GM03348 (cell line): ENCODE results near the gene EIPR1.

Source experiments
- DNase-seq: peaks from one replicate; pipeline ENCODE4 v3.0.0; 2012; ENCODE audit warnings: low spot score

Gene EIPR1

DNA sequence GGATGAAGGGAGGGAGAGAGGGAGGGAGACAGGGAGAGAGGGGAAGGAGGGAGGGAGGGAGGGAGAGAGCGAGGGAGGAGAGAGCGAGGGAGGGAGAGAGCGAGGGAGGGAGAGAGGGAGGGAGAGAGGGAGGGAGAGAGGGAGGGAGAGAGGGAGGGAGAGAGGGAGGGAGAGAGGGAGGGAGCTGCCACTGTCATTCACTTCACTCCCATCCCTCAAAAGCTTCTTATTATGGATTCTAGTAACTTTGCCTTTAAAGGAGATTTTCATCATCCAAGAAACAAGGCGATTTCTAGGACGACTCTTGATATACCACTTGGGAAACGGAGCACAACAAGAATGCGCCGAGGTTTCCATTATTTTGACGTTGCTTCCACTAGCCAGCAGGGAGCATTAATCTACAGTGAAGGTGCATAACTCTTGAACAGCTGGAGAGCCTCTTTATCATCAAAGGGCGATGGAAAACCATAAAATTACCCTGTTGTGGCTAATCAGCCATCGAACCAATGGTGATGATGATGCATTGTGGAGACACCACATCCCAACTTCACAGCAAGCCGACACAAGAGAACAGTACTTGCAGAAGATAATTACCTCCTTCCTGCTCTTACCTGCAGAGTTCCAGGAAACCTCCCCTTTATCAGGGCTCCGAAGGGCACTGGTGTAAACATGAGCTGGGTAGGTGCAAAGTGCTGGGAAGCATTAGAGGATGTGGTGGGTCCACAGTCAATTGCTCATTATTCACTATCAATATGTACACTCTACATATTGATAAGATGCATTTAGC is 130.5 kb downstream of the EIPR1 start:
- DNase-seq: no peak

DNA sequence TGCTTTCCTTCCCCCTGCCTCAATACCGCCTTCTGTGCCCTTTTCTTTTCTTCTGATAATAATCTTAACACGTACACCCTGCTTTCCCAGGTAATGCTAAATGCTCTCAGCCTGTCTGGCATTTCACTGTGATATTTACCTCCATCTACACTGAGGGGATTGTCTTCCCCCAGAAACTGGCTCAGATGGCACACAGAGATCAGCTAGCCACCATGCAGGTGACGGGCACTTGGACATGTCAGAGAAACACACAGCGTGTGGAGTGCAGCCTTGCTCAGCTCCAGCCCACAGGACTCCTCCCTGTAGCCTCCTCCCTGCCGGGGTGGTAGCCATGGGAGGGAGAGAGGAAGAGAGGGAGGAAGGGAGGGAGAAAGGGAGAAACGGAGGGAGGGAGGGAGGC is 131.2 kb downstream of the EIPR1 start:
- DNase-seq: no peak

DNA sequence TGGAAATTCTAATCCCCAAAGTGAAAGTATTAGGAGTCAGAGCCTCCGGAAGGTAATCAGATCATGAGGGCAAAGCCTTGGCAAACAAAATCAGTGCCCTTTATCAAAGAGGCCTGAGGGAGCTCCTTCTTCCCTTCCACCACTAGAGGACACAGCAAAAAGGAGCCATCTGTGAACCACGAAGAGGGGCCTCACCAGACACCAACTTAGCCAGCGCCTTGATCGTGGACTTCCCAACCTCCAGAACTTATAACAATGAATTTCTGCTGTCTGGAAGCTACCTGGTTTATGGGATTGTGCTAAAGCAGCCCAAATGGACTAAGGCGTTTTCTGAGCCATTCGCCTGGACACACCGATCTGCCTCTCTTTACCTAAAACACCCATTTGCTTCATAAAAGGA is 133.1 kb downstream of the EIPR1 start:
- DNase-seq: no peak

DNA sequence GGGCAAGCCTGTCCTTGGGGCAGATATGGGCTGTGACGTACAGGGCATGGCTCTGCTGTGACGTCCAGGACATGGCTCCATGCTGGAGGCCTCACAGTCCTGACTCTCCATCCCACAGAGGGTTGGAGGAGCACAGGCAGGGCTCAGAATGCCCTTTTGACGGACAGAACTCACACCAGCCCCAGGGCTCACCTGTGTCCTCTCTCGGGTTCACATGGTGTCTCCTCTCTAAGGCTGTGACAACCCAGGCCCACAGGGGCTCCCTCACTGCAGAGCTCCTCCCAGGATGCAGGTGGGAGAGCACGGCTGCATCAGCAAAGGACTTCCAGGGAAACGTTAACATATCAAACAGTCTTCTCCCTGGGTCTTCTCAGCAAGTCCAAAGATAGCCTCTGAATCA is 133.8 kb downstream of the EIPR1 start:
- no peak for DNase-seq

DNA sequence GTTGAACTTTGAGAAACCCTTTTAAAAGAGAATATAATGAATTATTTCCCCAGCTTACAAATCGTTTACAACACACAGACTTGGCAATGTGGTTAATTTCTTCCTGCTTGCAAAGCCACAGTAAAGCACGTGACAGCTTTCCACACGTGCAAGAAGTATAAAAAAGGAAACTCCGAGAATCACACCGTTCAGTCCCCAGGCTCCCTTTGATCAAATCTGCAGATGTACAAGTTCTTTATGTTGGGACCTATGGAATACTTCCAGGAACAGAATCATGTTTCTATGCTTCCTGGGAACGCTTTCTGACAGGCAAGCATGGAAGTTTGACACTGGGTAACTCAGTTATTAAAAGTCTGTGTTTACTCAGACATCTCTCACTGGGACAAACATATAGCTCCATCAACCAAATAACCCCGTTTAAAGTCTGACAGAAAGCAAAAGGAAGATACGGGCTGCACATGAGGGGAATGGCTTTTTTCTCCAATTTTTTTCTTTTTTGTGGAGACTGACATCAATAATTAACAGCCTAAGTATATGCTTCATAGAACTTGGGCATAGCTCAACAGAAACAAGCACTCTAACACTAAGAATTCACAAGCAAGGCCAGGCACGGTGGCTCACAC is 134.8 kb downstream of the EIPR1 start:
- no peak for DNase-seq

DNA sequence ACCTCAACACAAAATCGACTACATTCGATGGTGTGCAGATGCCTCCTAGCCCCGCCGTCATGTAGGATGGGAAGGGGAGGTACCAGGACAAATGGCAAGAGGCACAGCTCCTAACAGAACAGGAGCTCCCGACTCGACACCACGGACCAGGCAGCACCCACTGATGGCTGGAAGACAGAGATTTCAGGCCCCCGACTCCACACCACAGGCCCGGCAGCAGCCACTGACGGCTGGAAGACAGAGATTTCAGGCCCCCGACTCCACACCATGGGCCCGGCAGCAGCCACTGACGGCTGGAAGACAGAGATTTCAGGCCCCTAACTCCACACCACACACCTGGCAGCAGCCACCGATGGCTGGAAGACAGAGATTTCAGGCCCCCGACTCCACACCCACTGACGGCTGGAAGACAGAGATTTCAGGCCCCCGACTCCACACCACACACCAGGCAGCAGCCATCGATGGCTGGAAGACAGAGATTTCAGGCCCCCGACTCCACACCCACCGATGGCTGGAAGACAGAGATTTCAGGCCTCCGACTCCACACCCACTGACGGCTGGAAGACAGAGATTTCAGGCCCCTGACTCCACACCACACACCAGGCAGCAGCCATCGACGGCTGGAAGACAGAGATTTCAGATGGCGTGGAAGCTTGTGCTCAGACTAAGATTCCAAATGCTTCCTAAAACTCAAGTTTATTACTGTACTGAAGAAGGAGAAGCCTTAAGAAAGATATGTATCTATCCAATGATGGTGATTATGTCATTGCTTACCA is 135.5 kb downstream of the EIPR1 start:
- DNase-seq: no peak

DNA sequence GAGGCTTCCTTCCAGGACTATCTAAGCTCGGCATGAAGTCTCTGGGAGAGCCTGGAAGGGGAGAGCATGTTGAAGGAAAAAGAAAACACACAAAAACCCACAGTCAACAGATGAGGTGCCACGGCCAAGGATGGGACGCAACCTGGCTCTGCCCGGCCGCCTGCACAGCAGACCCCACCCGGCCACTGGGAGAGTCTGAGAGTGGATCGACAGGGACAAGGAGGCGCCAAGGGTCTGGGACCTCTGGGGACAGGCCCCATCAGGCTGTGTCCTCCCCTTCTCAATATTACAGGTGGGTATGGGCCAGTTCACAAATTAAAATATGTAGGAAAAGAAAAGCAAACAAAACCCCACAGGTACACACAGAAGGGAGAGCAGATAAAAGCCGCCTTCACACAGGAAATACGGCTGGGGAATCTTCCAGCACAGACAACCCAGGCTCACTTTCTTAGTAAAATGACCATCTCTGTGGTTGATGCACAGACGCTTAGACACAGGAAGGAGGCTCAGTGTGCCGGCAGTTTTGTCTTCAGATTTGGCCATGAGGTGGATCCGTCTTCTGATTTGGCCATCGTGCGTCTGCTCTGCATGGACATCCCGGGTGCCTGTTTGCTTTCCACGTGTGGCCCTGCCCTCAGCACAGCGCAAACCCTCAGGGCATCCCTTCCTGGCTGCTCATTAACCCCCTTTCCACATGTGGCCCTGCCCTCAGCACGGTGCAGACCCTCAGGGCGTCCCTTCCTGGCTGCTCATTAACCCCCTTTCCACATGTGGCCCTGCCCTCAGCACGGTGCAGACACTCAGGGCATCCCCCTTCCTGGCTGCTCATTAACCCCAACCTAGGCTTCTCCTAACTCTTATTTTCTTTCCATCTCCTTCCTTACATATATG is 138.4 kb downstream of the EIPR1 start:
- no peak for DNase-seq

DNA sequence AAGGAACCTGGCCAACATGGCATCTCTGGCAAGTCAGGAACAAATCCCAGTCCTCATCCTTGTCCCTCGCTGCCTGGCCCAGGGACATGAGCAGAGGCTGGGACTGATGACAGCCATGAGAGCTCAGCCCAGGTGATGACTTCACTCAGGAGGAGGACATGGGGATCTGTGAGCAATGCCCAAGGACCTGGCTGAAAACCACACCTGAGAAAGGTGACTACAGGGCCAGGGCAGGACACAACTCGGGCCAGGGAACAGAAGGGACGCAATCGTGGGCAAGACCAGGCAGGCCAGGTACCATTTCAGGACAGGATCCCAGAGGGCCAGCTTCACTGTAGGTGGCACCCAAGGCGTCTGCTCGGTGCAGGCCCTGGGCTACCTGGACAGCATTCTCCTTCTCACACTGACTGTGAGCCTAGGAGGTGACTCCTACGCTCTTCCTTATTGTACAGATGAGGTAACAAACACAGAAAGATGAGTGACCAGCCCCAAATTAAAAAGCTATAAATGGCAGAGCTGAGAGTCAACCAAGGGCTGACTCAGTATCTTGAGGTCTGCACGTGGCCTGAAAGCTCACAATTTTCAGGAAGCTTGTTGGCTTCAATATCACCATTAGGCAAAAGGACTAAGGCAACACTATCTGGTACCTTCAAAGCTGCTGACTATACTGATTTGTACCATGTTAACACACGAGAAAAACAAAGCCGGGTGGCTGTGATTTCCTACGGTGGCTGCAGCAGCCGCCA is 141.1 kb downstream of the EIPR1 start:
- DNase-seq: no peak

DNA sequence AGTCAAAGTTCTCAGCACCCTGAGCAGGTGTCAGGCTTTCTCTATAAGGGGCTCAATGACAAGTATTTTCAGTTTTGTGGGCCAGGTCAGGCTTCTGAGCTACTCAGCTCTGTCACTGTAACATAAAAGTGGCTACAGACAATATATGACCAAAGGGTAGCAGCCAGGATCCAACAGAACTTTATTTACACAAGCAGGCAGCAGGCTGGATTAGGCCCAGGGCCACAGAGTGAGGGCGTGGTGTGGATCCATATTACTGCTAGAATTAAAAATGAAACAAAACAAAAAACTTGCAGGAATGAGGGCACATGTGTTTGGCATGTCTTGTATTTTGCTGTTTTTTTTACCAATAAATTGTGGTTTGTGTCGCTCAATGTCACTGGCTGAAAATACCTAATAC is 143.7 kb downstream of the EIPR1 start:
- DNase-seq: no peak

DNA sequence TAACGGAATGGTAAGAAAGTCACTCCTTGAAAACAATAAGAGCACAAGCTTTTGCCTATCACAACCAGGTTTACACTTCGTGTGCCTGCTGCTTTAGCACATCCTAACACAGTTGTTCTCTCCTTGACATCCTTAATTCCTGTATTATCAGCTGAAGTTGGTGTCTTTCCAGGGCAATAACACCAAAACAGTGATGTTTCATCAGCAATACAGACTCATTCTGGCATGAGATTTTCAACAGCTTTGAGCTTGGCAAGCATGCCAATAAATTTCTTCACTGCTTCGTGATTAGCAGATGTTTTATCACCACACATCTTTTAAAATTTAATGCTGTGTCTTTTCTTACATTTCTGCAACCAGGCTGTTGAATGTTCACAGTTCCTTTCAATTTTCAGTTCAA is 148.4 kb downstream of the EIPR1 start:
- no peak for DNase-seq

DNA sequence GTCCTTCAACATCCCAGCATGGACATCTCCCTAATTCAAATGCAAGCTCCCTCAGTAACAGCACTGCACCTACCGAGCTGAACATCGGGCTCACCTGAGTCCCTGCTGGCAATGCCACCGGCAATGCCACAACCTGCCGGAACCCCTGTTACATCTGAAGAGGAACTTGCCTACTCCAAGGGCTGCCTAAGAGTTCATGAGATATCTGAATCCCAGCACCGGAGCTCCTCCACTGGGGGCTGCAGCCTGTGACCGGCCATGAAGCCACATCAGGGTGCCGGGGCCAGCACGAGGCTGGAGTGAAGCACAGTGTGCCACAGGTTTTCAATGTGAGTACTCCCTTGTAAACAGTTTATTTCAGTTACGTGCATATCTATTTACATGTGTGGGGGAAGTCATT is 152.9 kb downstream of the EIPR1 start:
- DNase-seq: no peak

DNA sequence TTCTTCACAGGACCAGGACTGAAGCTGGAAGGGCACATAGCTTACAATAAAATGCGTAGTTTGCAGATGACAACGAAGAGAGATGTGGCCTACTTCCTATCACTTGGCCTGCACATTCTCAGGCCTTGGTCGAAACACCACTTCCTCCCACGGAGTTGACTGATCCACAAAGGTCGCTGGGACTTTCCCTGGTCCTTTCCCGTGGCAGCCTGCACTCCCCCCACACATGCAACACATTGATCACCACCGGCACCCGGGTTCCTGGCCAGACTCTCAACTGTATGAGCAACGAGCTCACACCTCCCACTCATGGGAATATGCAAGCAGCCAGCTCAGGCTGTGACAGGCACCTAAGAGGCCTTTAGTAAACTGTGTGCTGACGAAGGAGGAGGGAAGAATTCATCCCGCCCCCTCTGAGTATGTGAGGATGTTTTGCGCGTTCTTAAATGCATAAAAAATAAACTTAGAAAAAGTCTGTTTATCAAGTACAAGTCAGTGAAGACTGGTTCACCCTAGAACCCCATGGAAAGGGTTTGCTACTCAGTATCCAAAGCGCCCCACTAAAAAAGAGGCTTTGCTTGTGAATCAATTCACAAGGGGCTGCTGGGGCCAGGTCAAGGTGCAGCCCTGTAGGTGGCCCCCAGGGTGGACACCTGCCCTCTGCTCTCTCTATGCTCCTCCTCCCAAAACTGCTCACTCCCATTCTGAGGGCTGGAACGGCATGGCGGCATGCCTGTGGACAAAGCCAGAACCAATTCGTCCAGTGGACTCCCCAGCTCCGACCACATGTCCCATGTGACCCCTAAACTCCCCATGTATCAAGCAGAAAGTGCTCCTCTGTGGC is 154.3 kb downstream of the EIPR1 start:
- DNase-seq: peak; percentile 32

DNA sequence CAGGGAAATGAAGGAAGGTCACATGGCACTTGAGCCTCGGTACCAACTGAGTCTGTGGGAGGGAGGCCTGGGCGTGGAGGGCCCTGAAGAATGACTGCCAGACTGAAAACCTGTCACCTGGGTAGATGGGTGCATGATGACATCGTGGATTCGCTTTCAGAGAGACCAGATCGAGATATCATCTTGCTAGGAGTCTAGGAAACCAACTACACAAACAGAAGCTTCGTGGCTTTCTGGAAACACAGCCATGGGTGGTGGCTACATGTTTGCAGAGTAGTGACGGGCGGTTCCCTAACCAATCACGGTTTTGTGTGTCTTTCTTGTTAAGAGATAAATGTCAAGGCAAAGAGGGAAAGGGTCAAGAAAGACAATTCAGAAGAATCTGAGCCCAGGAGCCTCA is 155.0 kb downstream of the EIPR1 start:
- no peak for DNase-seq

DNA sequence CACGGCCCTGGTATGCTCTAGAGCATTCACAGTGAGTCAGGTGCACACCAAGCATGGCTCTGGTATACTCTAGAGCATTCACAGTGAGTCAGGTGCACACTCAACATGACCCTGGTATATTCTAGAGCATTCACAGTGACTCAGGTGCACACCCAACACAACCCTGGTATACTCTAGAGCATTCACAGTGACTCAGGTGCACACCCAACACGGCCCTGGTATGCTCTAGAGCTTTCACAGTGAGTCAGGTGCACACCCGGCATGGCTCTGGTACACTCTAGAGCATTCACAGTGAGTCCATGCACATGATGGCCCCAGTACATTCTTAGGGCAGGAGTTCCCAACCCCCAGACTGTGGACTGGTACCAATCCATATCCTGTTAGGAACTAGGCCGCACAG is 158.1 kb downstream of the EIPR1 start:
- DNase-seq: no peak

DNA sequence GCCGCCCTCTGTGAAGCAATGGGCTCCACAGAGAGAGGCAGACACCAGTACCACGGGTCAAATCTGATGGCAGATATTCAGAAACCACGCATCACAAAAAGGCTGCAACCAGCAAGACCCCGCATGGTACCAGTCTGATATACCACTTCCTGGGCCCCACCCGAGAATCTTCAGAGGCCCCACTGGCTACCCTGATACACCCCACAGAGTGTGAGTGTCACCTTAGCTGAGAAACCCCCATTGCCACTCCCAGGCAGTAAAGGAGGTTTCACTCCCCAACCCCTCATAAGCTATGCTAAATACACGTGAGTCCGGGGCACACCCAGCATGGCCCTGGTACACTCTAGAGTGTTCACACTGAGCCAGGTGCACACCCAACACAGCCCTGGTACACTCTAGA is 160.0 kb downstream of the EIPR1 start:
- no peak for DNase-seq

DNA sequence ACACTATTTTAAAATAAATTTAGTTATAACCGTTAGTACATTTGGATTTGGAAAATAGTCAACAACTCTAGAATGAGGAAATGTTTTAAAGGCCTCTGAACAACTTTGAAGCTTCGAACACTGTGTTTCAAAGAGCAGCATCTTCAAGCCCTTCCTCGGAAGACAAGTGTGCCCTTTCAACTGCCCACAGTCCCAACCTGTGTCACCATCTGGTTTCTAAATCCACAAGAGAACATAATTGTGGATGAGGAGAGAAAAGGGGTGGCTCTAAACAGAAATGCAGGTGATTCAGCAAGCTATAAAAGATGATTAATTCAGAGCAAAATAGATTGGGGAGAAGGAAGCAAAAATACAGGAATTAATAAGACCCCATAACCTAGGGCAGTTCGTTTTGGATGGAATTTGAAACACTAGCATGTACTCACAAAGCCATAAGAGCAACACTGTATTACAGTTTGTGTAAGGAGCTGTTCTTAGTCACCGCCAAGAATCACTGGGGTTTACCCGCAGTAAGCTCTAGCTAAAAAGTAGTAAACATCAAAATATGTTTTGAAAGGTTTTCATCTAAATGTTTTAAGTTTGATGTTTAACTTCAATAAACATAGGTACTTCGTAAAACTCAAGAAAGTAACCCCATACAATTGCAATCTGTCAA is 160.7 kb downstream of the EIPR1 start:
- DNase-seq: no peak

DNA sequence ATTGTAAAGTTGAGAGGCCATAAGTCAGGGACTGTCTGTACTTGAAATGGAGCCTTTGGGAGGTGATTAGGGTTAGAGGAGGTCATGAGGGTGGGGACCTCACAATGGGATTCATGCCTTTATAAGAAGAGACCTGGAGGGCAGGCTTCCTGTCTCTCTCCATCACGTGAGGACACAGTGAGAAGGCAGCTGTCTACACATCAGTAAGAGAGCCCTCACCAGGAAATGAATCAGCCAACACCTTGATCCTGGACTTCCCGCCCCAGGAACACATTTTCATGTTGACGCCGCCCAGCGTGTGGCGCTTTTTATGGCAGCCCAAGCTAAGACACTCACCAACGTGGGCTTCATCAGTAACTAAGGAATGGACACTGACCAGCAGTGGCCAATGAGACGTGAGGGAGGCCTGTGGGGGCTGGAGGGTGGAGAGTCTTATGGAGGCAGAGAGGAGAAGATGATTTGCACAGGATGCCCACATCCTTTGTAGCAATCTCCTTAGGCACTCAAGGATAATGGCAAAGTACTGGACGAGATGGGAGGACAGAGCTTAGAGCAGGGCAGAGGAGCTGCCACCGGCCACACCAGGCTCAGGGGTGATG is 162.7 kb downstream of the EIPR1 start:
- DNase-seq: no peak

DNA sequence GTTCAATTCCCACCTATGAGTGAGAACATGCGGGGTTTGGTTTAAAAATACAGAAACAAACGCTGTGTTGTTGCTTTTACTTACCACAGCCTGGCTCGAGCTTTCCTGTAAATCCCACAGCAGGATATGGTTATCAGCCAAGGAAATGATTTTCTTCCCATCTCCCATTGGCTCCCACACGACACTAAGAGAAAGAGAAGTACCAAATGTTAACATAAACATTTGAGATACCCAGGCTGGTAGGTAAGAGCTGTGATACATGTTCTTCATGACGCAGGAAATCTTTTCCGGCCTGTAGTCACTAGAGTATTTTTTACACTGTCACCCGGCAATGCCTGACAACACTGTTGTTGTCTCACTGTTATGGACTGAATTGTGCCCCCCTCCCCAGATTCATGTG is 163.6 kb downstream of the EIPR1 start:
- no peak for DNase-seq

DNA sequence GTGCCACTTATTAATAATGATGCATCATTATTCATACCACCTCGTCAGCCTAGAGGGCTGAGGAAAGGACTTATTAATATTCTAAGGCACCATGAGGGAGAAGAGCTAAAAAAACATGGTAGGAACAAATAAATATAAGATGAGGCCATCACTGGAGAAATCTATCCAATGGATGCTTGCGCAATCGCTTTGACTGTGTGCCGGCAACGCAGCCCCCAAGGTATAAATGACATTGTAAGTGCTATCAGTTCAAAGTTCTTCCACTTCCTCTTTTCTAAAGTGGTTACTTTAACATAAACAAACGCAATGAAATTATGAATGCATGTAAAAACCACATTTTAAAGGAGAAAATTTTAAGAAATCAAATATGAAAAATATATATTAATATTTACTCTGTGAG is 164.6 kb downstream of the EIPR1 start:
- no peak for DNase-seq

DNA sequence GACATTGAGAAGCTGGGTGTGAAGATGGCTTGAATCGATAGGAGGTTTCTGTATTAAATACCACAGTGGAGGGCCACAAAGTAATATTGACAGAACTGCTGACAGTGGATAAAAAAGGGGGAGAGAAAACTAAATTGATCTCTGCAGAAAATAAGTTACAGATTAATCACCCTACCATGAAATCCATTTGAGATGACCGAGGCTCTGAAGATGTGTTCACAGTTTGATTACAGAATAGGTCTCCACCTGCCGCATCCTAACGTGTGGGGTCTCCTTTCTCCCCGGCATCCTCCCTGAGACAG is 165.6 kb downstream of the EIPR1 start:
- DNase-seq: no peak
